Measurements from ENCODE around the gene TRIP10. TPM values are rescaled to one million over a fixed set of nuclear protein-coding genes. Genes with fewer than 3 reads are reported as not detected.
"Not testable (repeated sequence)": the region's sequence is repeated elsewhere in the genome, so short reads cannot be mapped to it uniquely, and the experiment has no call there.

The TRIP10 gene
- total and polyA plus RNA-seq, 10 donors: 17.2 to 58.2 (median 34.1) TPM

- Histone ChIP-seq H3K9me3 (no peaks in the 10 kb centered on the region), H3K4me1 (peaks cover 6 to 71% (median 40%) of the 10 kb centered on the region in 6 donors), H3K36me3 (peaks cover 0 to 26% (median 0%) of the 10 kb centered on the region in 6 donors), H3K27me3 (replicated peaks in 1 of 7) (peaks cover 0 to 1% (median 0%) of the 10 kb centered on the region in 7 donors), H3K27ac (peak overlapping the region; percentile 59 to 97 (median 90)), H3K4me3 (peak overlapping the region; percentile 76 to 100 (median 94))
- 2 to 23% (median 19%) methylated on average over 3 to 14 of the region's 14 CpGs for WGBS, 5 donors
- TF ChIP-seq POLR2A (IDR thresholded peaks at IDR 0.05): no peak
- intact Hi-C loops (cut with DNase I; ENCODE audit: low total_unique reads): no loop called here
- no peak for DNase-seq
Observed at GRCh38 chr19:6772866-6773322, 33.4 kb downstream of the TRIP10 start.

DNA sequence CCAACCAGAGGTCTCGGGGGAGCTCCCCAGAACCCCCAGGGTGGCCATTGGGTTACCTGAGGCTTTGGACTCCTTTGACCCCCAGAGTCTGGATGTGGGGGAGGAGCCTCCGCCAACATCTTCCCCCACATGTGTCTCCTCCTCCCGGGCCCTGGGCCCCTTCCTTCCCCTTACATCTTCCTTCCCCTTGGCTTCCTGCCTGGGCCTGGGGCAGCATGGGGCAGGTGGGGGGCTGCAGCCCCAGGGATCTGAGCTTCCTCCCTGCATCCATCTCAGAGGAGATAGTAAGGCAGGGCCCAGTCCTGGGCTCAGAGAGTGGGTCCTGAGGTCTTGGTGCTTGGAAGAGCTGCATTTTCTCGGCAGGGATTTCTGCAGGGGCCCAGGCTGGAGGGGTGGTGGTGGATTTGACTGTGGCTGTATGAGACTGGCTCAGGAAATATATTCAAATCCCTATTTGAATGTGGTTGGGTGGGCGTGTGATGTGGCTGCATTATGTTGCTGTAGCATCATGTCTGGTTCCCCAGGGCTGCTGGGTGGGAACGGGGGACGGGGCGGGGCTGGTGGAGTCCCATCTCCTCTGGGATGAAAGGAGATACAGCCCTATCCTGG lies 33.9 kb downstream of the TRIP10 start:
- H3K27me3 ChIP-seq (replicated peaks in 1 of 7): no peaks in the 10 kb centered on the region
- TF ChIP-seq CTCF (IDR thresholded peaks at IDR 0.05 in 8 of 11, conservative IDR thresholded peaks at IDR 0.05 in 3 of 11) (no peak), POLR2AphosphoS5 (IDR thresholded peaks at IDR 0.05) (peak; percentile 74 to 82 (median 79))
- peaks cover 0 to 32% (median 0%) of the 10 kb centered on the region in 6 donors for H3K36me3 ChIP-seq
- peak; percentile 93 for DNase-seq
- H3K27ac ChIP-seq: peak overlapping the region; percentile 59 to 97 (median 90)
- H3K4me3 ChIP-seq: peak overlapping the region; percentile 76 to 100 (median 94)
- H3K4me1 ChIP-seq: peaks cover 6 to 71% (median 39%) of the 10 kb centered on the region in 6 donors
- H3K9me3 ChIP-seq: no peaks in the 10 kb centered on the region
- 8 to 22% (median 14%) methylated on average over 8 of the region's 8 CpGs for WGBS, 5 donors
- intact Hi-C loops (cut with DNase I; ENCODE audit: low total_unique reads): no loop called here

DNA sequence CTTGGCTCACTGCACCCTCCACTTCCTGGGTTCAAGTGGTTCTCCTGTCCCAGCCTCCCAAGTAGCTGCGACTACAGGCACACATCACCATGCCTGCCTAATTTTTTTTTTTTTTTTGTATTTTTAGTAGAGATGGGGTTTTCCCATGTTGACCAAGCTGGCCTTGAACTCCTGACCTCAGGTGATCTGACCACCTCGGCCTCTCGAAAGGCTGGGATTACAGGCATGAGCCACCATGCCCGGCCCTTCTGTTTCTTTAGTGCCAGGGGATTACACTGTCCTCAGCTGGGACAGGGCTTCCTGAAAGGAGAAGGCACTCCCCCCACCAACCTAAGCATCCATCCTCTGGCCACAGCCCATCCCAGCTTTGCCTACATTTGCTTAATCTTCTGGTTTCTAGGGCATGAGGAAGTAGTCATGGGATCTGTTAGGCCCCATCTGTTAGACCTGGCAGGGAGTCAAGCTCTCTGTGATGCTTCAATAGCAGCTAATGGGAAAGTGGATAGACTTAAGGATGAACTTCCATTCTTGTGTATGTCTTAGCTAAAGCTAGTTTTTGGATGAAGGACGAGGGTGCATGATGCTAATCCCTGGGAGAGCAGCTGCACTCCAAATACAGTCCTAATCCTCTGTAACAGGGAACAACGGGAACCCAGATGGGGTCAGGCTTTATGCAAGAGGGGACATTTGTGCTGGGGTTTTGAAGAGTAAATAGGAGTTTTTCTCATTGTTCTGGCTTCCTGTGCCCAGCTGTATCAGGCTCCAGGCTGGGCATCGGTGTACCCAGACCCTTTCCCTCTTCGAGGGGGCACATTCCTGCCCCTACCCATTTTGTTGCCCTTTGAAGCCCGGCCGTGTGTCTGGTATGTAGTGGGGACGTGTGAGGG lies 35.6 kb downstream of the TRIP10 start:
- intact Hi-C loops (cut with DNase I; ENCODE audit: low total_unique reads): no loop called here
- Histone ChIP-seq H3K36me3 (peaks cover 0 to 37% (median 0%) of the 10 kb centered on the region in 6 donors), H3K4me3 (peak overlapping the region in 4 of 8 donors; percentile 93 to 100 (median 96)), H3K4me1 (peaks cover 6 to 66% (median 37%) of the 10 kb centered on the region in 6 donors), H3K27me3 (replicated peaks in 1 of 7) (no peaks in the 10 kb centered on the region), H3K27ac (peak overlapping the region in 4 of 8 donors; percentile 32 to 97 (median 78)), H3K9me3 (no peaks in the 10 kb centered on the region)
- DNase-seq: no peak
- WGBS, 5 donors: 60 to 73% (median 67%) methylated on average over 11 of the region's 11 CpGs
- no peak for TF ChIP-seq POLR2A (IDR thresholded peaks at IDR 0.05)
- TF ChIP-seq POLR2AphosphoS5 (IDR thresholded peaks at IDR 0.05): peak in 1 of 3 donors; percentile 22
- TF ChIP-seq CTCF (IDR thresholded peaks at IDR 0.05 in 8 of 11, conservative IDR thresholded peaks at IDR 0.05 in 3 of 11): no peak

- H3K27ac ChIP-seq; intact Hi-C loops (cut with DNase I; ENCODE audit: low total_unique reads); DNase-seq; H3K9me3 ChIP-seq; H3K4me3 ChIP-seq; H3K27me3 ChIP-seq (replicated peaks in 1 of 7): not testable (repeated sequence)
- Histone ChIP-seq H3K36me3 (peaks cover 0 to 46% (median 4%) of the 10 kb centered on the region in 6 donors), H3K4me1 (peaks cover 6 to 71% (median 38%) of the 10 kb centered on the region in 6 donors)
Observed at GRCh38 chr19:6776045-6776444, 36.6 kb downstream of the TRIP10 start.

DNA sequence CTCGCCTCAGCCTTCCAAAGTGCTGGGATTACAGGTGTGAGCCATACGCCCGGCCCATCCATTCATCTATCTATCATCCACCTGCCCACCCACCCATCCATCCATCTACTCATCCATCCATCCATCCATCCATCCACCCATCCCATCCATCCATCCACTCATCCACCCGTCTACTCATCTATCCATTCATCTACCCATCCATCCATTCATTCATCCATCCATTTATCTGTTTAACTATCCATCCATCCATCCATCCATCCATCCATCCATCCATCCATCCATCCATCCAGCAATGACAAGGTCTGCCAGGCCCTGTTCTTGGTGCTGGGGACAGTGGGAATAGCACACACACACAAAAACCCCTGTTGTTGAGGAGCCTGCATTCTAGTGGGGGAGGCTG lies 37.5 kb downstream of the TRIP10 start:
- WGBS, 5 donors: 95 to 99% (median 98%) methylated on average over 4 of the region's 4 CpGs
- no peak for DNase-seq
- no peaks in the 10 kb centered on the region for H3K27me3 ChIP-seq (replicated peaks in 1 of 7)
- intact Hi-C loops (cut with DNase I; ENCODE audit: low total_unique reads): no loop called here
- no peak overlapping the region for H3K4me3 ChIP-seq
- no peaks in the 10 kb centered on the region for H3K9me3 ChIP-seq
- H3K4me1 ChIP-seq: peaks cover 6 to 72% (median 40%) of the 10 kb centered on the region in 6 donors
- no peak for TF ChIP-seq CTCF (IDR thresholded peaks at IDR 0.05 in 8 of 11, conservative IDR thresholded peaks at IDR 0.05 in 3 of 11)
- TF ChIP-seq POLR2A (IDR thresholded peaks at IDR 0.05): no peak
- TF ChIP-seq POLR2AphosphoS5 (IDR thresholded peaks at IDR 0.05): no peak
- H3K27ac ChIP-seq: no peak overlapping the region
- H3K36me3 ChIP-seq: peaks cover 0 to 56% (median 6%) of the 10 kb centered on the region in 6 donors

Measured in spleen (tissue), 11 donors.